Left lung (tissue), 10 donors: Measurements from ENCODE around the gene HOXD13. TPM values are rescaled to one million over a fixed set of nuclear protein-coding genes. Genes with fewer than 3 reads are reported as not detected.

Source experiments
- ATAC-seq: fragments of 200-7000 bp; cut with Tn5 transposase; one replicate; pipeline ENCODE4 v1.9.1; 2020; ENCODE audit warnings: moderate library complexity
- DNase-seq, 4 donors: peaks; one replicate each; pipeline ENCODE4 v3.0.0-alpha.2; 2013 to 2020
- H3K27ac ChIP-seq, 2 donors: fragments of 200-600 bp; sonication (generic) in 1 of 2; one replicate each; pipeline versions ENCODE4 v1.5.0 to v1.8.0; 2020 to 2021
- H3K27me3 ChIP-seq, 2 donors: fragments of 200-600 bp; sonication (generic) in 1 of 2; one replicate each; pipeline versions ENCODE4 v1.5.0 to v1.8.0; 2020 to 2021
- H3K36me3 ChIP-seq, 2 donors: fragments of 200-600 bp; sonication (generic) in 1 of 2; one replicate each; pipeline versions ENCODE4 v1.5.0 to v1.8.0; 2020 to 2021
- H3K4me1 ChIP-seq, 2 donors: fragments of 200-600 bp; one replicate each; pipeline ENCODE4 v1.8.0; 2021
- H3K4me3 ChIP-seq, 2 donors: fragments of 200-600 bp; sonication (generic) in 1 of 2; one replicate each; pipeline versions ENCODE4 v1.5.0 to v1.8.0; 2020 to 2021; ENCODE audit warnings: mild to moderate bottlenecking in 1 of 2
- H3K9me3 ChIP-seq, 2 donors: fragments of 200-600 bp; sonication (generic) in 1 of 2; one replicate each; pipeline versions ENCODE4 v1.5.0 to v1.8.0; 2020 to 2021
- CTCF ChIP-seq, 2 donors: fragments of 200-600 bp; sonication (generic) in 1 of 2; IDR thresholded peaks; one replicate each; pipeline versions ENCODE4 v1.5.0 to v1.8.0; 2021; ENCODE audit warnings: antibody characterized with exemption in 2 of 2
- intact Hi-C, 2 donors: fragments of 100-400 bp; cut with DNase I; formaldehyde crosslinking; loops; one replicate each; pipeline versions ENCODE4 v1.11.2 to v1.14.2; 2022
- polyA plus RNA-seq, 6 donors: library from polyadenylated mRNA; unstranded; fragments of 120-200 nt; gene quantifications; one replicate each; pipeline ENCODE4 v1.2.1, GENCODE V29; 2013; ENCODE audit not compliant: insufficient read length in 6 of 6
- total RNA-seq, 2 donors: library from RNA; stranded (reverse); fragmentation: NEBNext Ultra II Directional; extraction: Animal tissue kit (Norgen Biotek cat#: 25700); gene quantifications; one replicate each; pipeline ENCODE4 v1.2.1, GENCODE V29; 2021
- donor health status: DM: no; HTN: yes; CAD: no.
- donor health status: DM: no; HTN: no; CAD: no.

The HOXD13 gene
- total and polyA plus RNA-seq, 8 donors: not detected

DNA sequence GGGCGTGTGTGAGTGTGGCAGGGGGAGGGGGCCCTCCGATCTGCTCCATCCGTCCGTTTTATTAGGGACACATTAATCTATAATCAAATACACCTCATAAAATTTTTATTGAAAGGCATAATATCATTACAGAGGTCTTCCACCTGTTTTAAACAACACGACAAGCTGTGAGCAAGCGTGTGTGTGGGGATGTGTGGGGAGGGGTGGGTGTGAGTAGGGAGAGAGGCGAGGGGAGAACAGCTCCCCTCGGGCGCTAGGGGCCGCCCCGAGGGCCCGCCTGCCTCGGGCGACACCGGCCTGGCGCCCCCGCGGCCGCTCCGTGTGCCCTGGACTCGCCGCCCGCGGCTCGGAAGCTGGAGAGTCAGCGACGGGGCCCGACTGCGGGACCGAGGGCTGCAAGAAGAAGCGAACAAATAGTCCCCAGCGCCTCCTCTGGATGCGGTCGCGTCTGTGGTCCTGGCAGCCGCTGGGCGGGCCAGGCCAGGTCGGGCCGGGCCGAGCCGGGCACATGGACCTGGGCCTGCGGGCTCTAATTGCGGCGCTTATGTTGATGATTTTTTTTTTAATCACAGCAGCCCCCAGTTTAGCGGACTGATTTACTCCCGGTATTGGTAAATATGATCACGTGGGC, 29.6 kb downstream of the HOXD13 start:
- Histone ChIP-seq H3K4me1 (peaks cover 0 to 20% of the 10 kb centered on the region in 2 donors), H3K27me3 (peaks cover 99 to 100% of the 10 kb centered on the region in 2 donors), H3K36me3 (no peaks in the 10 kb centered on the region), H3K9me3 (no peaks in the 10 kb centered on the region), H3K4me3 (peak overlapping the region; percentile 0 to 30), H3K27ac (no peak overlapping the region)
- DNase-seq (peak in 1 of 4 donors; percentile 57), ATAC-seq (no peak)
- intact Hi-C loops: no loop called here
- TF ChIP-seq CTCF (IDR thresholded peaks at IDR 0.05): no peak

GRCh38 chr2:176122683-176123410, 30.3 kb downstream of the HOXD13 start, which contains the start of gene HOXD9:
Gene HOXD9, plus strand, starts transcription at chr2:176122719. Its CDS starts 50 bp downstream, at chr2:176122769.
- Histone ChIP-seq H3K9me3 (no peaks in the 10 kb centered on the region), H3K4me3 (peak within 1 kb of the TSS; percentile 0 to 30), H3K4me1 (peaks cover 0 to 20% of the 10 kb centered on the region in 2 donors), H3K27ac (no peak within 1 kb of the TSS), H3K36me3 (no peaks in the 10 kb centered on the region), H3K27me3 (peaks cover 96 to 100% of the 10 kb centered on the region in 2 donors)
- no peak for TF ChIP-seq CTCF (IDR thresholded peaks at IDR 0.05)
- intact Hi-C loops: no loop called here
- DNase-seq (peak in 1 of 4 donors; percentile 81), ATAC-seq (peak; percentile 36)

- no peaks in the 10 kb centered on the region for H3K36me3 ChIP-seq
- H3K4me3 ChIP-seq: no peak overlapping the region
- intact Hi-C loops: no loop called here
- peaks cover 0 to 23% of the 10 kb centered on the region in 2 donors for H3K4me1 ChIP-seq
- ATAC-seq (no peak), DNase-seq (peak in 1 of 4 donors; percentile 51)
- H3K27ac ChIP-seq: no peak overlapping the region
- peaks cover 96 to 100% of the 10 kb centered on the region in 2 donors for H3K27me3 ChIP-seq
- no peaks in the 10 kb centered on the region for H3K9me3 ChIP-seq
- TF ChIP-seq CTCF (IDR thresholded peaks at IDR 0.05): no peak
Observed at GRCh38 chr2:176123411-176124109, 31.0 kb downstream of the HOXD13 start.

DNA sequence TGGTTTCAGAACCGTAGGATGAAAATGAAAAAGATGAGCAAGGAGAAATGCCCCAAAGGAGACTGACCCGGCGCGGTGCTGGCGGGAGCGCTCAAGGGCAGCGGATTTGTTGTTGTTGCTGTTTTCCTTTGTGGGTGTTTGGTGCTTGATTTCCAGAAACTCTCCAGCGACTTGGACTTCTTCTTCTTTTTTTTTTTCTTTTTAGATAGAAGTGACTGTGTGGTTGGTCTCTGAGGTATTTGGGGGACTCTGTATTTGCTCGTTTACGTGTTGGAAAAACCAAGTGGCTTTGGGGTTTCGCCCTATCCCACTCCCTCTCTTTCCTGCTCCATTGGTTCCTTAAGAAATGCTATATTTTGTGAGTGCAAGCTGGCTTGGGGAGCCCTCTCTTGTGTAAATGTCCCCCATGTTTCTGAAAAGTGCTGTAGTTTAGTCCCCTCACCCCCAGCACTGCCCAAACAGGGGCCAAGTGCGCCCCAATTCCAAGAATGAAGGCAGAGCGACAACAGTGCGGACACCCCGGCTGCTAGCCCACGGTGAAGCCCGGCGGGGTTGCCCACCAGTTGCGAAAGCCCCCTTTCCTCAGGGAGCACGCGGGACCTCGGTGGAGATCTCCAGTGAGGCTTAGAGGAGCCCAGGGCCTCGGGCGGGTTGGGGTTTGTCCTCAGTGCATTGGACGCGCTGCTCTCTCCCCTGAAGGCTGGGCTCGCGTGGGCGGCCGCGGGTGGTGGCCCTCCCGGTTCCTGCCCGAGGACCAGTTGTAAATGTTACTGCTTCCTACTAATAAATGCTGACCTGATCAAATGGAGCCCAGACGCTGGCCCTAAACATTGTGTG, 31.8 kb downstream of the HOXD13 start:
- H3K9me3 ChIP-seq: no peaks in the 10 kb centered on the region
- no peaks in the 10 kb centered on the region for H3K36me3 ChIP-seq
- H3K4me1 ChIP-seq: peaks cover 0 to 30% of the 10 kb centered on the region in 2 donors
- DNase-seq: peak in 1 of 4 donors; percentile 72
- no peak for ATAC-seq
- H3K27me3 ChIP-seq: peaks cover 97 to 100% of the 10 kb centered on the region in 2 donors
- intact Hi-C loops: no loop called here
- no peak overlapping the region for H3K27ac ChIP-seq
- TF ChIP-seq CTCF (IDR thresholded peaks at IDR 0.05): no peak
- H3K4me3 ChIP-seq: no peak overlapping the region
